Memory B cell (primary cell): Measurements from ENCODE around the gene EMD.

Experiments used
- ATAC-seq: fragments of 150-1000 bp; cut with Tn5 transposase; 2 replicates; pipeline ENCODE4 v1.10.0; 2021; ENCODE audit warnings: low read depth, mild to moderate bottlenecking, moderate library complexity
- DNase-seq, 2 donors: peaks; one replicate each; pipeline ENCODE4 v3.0.0; 2022; ENCODE audit warnings: low spot score in 2 of 2
- H3K27ac Mint-ChIP-seq: one replicate; pipeline ENCODE4 v1.8.0; 2022; ENCODE audit warnings: mild to moderate bottlenecking, moderate library complexity, mixed read lengths
- H3K27me3 Mint-ChIP-seq: one replicate; pipeline ENCODE4 v1.8.0; 2022; ENCODE audit warnings: mixed read lengths
- H3K36me3 Mint-ChIP-seq: one replicate; pipeline ENCODE4 v1.8.0; 2022; ENCODE audit warnings: mild to moderate bottlenecking, mixed read lengths
- H3K4me1 Mint-ChIP-seq: one replicate; pipeline ENCODE4 v1.8.0; 2022; ENCODE audit warnings: mixed read lengths
- H3K4me3 Mint-ChIP-seq: one replicate; pipeline ENCODE4 v1.8.0; 2022; ENCODE audit warnings: mild to moderate bottlenecking, moderate library complexity, mixed read lengths
- H3K9me3 Mint-ChIP-seq: one replicate; pipeline ENCODE4 v1.8.0; 2022; ENCODE audit warnings: mixed read lengths

EMD gene

DNA sequence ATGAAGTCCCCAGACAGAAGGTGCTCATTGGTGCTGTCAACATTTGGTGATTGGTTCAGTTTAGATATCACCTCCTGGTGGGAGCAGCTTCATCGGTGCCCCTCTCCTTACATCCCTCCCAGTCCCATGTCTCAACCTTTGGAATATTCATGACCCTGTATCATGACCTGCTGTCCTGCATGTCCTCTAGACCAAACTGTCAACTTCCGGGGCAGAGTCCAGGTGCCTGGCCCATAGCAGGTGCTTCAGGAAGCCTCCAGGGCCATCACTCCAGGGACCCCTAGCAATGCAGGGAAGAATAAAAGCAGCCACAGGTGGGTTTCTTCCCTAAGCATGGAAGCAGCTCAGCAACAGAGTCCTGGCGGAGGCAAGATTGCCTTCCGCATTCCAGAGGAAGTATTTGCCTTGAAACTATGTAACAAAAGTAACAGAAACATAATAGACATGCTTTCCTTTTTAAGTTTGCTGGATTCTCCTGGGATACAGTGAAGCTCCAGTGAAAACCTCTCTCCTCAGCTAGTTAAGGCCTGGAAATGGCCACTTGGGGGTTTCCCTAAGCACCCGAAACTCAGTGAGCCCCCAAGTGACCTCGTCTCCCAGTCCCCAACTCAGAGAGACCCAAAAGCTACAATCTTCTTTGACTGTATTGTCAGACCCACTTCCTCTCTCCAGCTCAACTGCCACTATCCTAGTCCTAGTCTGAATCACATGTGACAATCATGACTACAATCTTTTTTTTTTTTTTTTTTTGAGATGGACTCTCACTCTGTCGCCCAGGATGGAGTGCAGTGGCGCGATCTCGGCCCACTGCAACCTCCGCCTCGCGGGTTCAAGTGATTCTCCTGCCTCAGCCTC, 48.0 kb downstream of the EMD start:
- no peak for ATAC-seq
- no peak for DNase-seq
- H3K27me3 Mint-ChIP-seq = no peaks in the 10 kb centered on the region
- H3K27ac Mint-ChIP-seq = no peak overlapping the region
- H3K36me3 Mint-ChIP-seq = no peaks in the 10 kb centered on the region
- H3K9me3 Mint-ChIP-seq = no peaks in the 10 kb centered on the region
- peaks cover 12% of the 10 kb centered on the region for H3K4me1 Mint-ChIP-seq
- no peak overlapping the region for H3K4me3 Mint-ChIP-seq

DNA sequence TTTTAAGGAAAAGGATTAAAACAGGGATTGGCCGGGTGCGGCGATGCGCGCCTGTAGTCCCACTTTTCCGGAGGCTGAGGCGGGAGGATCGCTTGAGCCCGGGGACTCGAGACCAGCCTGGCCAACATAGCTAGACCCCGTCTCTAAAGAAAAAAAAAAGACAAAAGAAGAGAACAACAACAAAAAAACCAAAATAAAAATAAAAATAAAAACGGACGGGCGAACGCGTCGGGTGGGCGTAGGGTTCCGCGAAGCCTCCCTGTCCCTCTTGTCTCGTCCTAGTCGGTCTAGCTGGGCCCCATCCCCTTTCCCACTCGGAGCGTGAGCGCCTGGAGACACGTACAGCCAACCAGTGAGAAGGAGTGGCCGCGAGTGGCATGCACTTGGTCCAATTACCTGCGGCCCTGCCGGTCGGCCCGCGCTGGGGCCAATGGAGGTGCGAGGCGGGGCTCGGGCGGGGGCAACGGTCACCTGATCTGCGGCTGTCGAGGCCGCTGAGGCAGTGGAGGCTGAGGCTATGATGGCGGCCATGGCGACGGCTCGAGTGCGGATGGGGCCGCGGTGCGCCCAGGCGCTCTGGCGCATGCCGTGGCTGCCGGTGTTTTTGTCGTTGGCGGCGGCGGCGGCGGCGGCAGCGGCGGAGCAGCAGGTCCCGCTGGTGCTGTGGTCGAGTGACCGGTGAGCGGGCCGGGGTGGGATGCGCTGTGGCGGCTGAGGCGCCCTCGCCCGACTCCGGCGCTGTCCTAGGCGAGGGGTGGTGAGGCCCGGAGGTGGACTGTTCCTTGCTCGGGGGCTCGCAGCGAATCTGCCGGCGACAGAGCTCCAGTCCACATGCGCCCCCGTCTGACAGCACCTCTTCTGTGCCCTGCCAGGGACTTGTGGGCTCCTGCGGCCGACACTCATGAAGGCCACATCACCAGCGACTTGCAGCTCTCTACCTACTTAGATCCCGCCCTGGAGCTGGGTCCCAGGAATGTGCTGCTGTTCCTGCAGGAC, 49.4 kb downstream of the EMD start, which contains the start of gene ATP6AP1:
Gene ATP6AP1 (plus strand): TSS at position 502 of the 996 bp plus-strand sequence. CDS start 16 bp downstream, at position 518.
- Mint-ChIP-seq H3K4me1 (peaks cover 12% of the 10 kb centered on the region), H3K36me3 (no peaks in the 10 kb centered on the region), H3K27me3 (no peaks in the 10 kb centered on the region), H3K27ac (peak within 1 kb of the TSS; percentile 79), H3K9me3 (no peaks in the 10 kb centered on the region), H3K4me3 (peak within 1 kb of the TSS; percentile 88)
- peak; percentile 97 for ATAC-seq
- DNase-seq = peak; percentile 61 to 74

GRCh38 chrX:154429711-154430110, 50.6 kb downstream of the EMD start:
- no peak for DNase-seq
- Mint-ChIP-seq H3K36me3 (no peaks in the 10 kb centered on the region), H3K27ac (no peak overlapping the region), H3K4me3 (peak overlapping the region; percentile 88), H3K4me1 (peaks cover 12% of the 10 kb centered on the region), H3K9me3 (no peaks in the 10 kb centered on the region), H3K27me3 (no peaks in the 10 kb centered on the region)
- ATAC-seq = no peak

GRCh38 chrX:154430479-154430878, 51.4 kb downstream of the EMD start:
- H3K9me3 Mint-ChIP-seq = no peaks in the 10 kb centered on the region
- peaks cover 12% of the 10 kb centered on the region for H3K4me1 Mint-ChIP-seq
- peak overlapping the region; percentile 75 for H3K27ac Mint-ChIP-seq
- H3K4me3 Mint-ChIP-seq = no peak overlapping the region
- H3K36me3 Mint-ChIP-seq = no peaks in the 10 kb centered on the region
- ATAC-seq = no peak
- DNase-seq = no peak
- H3K27me3 Mint-ChIP-seq = no peaks in the 10 kb centered on the region

GRCh38 chrX:154430916-154431315, 51.8 kb downstream of the EMD start:
- DNase-seq (no peak), ATAC-seq (no peak)
- H3K4me3 Mint-ChIP-seq = no peak overlapping the region
- peak overlapping the region; percentile 75 for H3K27ac Mint-ChIP-seq
- no peaks in the 10 kb centered on the region for H3K27me3 Mint-ChIP-seq
- H3K9me3 Mint-ChIP-seq = no peaks in the 10 kb centered on the region
- H3K4me1 Mint-ChIP-seq = peaks cover 12% of the 10 kb centered on the region
- no peaks in the 10 kb centered on the region for H3K36me3 Mint-ChIP-seq
